Measurements from ENCODE around the gene S100A11.

DNA sequence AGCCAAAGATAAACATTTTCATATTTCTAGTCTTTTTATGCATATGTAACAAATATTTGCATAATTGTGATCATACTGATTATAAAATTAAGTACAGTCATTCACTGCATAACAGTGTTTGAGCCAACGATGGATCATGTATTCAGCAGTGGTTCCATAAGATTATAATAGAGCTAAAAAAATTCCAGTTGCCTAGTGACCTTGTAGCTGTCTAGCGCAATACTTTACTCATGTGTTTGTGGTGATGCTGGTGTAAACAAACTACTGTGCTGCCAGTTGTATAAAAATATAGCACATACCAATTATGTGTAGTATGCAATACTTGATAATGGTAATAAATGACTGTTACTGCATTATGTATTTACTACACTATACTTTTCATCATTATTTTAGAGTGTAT is 41.0 kb downstream of the S100A11 start:
- TF ChIP-seq, protein P1, sequence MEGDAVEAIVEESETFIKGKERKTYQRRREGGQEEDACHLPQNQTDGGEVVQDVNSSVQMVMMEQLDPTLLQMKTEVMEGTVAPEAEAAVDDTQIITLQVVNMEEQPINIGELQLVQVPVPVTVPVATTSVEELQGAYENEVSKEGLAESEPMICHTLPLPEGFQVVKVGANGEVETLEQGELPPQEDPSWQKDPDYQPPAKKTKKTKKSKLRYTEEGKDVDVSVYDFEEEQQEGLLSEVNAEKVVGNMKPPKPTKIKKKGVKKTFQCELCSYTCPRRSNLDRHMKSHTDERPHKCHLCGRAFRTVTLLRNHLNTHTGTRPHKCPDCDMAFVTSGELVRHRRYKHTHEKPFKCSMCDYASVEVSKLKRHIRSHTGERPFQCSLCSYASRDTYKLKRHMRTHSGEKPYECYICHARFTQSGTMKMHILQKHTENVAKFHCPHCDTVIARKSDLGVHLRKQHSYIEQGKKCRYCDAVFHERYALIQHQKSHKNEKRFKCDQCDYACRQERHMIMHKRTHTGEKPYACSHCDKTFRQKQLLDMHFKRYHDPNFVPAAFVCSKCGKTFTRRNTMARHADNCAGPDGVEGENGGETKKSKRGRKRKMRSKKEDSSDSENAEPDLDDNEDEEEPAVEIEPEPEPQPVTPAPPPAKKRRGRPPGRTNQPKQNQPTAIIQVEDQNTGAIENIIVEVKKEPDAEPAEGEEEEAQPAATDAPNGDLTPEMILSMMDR (IDR thresholded peaks at IDR 0.05; ENCODE audit: low read depth, low read length) = no peak
- no peak for TF ChIP-seq EZH2phosphoT487 (IDR thresholded peaks at IDR 0.05; ENCODE audit: low read depth)

Measured in OCI-LY3 (cell line).